RPMI7951 (cell line): ENCODE measurements around the gene ETV6. TPM values are rescaled to one million over a fixed set of nuclear protein-coding genes. Genes with fewer than 3 reads are reported as not detected.
A peak's percentile ranks its signal among the peaks of the same experiment; 100 is the strongest.
"Not testable (repeated sequence)": the region's sequence is repeated elsewhere in the genome, so short reads cannot be mapped to it uniquely, and the experiment has no call there.

Experiments used
- DNase-seq: peaks from one replicate; pipeline ENCODE4 v3.0.0-alpha.2; 2012; ENCODE audit warnings: low read depth
- total RNA-seq: library from RNA; depleted of rRNA; stranded (reverse); fragments of >200 nt; shearing (Covaris generic); gene quantifications from 2 replicates; pipeline ENCODE4 v1.2.3, GENCODE V29; 2014; rRNA removed

The ETV6 gene
- total RNA-seq = 6.4 and 7.9 TPM in 2 replicates

DNA sequence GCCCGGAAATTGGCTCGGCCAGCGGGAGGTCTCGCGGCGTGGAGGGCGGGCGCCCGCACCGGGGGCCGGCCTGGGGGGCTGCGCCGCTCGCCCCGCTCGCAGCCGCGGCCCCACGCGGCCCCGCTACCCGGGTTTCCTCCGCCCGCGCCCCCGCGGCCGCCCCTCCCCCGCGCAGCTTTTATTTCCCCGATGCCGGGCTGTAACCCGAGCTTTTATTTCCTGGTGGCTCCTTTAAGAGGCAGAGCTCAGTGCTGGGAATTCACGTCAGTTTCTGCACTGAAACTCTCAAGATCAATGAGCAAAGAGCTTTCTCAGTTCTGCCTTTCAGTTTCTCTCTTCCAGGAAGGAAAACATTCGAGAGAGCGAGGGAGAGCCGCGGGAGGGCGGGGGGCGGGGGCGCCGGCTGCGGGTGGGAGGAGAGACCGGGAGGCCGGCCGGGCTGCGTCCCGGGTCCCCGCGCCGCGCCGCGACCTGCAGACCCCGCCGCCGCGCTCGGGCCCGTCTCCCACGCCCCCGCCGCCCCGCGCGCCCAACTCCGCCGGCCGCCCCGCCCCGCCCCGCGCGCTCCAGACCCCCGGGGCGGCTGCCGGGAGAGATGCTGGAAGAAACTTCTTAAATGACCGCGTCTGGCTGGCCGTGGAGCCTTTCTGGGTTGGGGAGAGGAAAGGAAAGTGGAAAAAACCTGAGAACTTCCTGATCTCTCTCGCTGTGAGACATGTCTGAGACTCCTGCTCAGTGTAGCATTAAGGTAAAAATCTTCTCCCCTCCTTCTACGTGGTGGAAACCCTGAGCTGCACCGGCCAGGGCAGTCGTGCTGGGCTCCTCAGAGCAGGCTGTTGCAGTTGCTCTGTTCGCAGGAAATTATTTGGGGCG is at the start of gene ETV6:
Gene ETV6, plus strand, starts transcription at position 262 of the 873 bp plus-strand sequence. Its CDS starts 454 bp downstream, at position 716.
- DNase-seq = peak; percentile 91

- no peak for DNase-seq
Measured at GRCh38 chr12:11600199-11600598, 49.3 kb upstream of the ETV6 start.

GRCh38 chr12:11601647-11602046 is 47.8 kb upstream of the ETV6 start:
- DNase-seq = no peak

DNA sequence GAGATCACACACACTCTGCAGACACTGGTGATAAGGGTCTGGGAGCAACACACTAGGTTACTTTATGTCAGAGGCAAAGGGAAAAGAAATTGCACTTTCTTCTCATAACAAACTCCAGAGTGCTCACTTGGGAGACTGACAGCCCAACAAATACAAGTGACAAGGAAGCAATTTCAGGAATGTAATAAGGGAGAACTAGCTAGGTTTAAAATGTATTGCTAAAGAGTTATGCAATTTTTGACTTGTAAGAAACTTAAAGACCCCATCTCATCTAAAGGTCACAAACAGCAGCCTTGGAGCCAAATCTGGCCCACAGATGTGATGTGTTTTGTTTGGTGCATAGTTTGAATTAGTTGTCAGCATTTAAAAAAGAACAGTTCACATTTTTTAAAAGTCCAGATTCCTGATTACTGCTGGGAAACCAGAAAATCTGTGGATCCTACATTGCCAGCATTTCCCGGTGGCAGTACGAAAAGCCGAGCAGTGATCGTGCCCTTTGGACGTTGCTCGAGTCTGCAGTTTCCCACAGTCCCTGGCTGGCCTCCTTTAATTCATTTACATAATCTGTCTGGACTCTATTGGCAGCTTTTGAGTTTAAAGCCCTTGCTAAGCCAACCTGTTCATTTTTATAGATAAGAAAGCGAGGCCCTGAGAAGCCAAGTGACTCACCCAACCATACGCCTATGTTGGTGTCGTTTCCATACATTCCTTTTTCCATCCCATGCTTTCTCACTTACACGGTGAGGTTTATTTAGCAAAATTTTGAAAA is 42.0 kb upstream of the ETV6 start:
- DNase-seq = no peak

- no peak for DNase-seq
Measured at GRCh38 chr12:11609045-11609444, 40.4 kb upstream of the ETV6 start.

DNA sequence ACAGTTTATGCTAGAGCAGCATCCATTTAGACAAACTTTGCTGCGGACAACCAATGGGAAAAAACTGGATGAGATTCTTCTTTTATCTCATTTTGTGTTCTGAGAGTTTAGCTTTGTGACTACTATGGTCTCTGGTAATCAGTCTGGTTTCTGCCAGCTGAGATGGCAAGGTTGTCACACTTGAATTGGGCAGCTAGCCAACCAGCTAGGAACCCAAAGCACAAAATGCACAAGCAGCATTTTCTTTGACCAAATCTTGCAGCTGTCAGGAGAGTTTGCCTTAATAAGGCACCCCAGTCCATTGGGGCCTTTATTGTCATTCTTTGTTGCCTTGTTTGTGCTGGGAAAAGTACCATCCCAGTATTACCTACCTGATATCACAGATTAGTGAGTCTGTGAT is 34.0 kb upstream of the ETV6 start:
- no peak for DNase-seq

- no peak for DNase-seq
Measured at GRCh38 chr12:11618046-11618445, 31.4 kb upstream of the ETV6 start.

DNA sequence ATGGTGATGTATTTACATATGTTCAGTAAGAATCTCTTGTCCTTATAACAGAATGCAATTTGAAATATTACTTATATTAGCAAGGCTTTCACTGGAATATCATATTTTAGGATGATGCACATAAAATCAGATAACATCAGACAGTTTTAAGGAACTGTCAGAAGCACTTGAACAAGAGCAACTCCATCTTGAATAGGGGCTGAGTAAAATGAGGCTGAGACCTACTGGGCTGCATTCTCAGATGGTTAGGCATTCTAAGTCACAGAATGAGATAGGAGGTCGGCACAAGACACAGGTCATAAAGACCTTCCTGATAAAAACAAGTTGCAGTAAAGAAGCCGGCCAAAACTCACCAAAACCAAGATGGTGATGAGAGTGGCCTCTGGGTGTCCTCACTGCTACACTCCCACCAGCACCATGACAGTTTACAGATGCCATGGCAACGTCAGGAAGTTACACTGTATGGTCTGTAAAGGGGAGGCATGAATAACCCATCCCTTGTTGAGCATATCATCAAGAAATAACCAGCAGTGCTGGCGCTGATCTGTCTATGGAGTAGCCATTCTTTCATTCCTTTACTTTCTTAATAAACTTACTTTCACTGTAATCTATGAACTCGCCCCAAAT is 27.6 kb upstream of the ETV6 start:
- peak; percentile 65 for DNase-seq

DNA sequence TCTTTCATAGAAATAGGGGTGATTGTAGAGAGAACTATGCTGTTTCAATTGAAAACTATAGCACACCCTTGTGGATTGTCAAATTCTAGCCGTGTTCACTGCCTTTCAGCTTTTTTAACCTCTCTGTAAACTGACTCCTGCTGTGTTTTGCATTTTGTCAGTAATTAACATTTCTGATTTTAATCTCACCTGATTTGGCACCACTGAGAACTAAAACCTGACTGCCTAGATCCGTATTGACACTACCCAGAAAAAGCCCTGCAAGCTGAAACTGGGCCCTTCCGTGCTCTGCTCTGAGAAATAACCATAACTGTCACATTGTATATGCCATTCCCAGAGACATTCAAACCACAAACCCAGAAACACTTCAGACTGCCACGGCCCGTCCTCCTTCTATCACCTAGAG is 26.6 kb upstream of the ETV6 start:
- DNase-seq = no peak

DNA sequence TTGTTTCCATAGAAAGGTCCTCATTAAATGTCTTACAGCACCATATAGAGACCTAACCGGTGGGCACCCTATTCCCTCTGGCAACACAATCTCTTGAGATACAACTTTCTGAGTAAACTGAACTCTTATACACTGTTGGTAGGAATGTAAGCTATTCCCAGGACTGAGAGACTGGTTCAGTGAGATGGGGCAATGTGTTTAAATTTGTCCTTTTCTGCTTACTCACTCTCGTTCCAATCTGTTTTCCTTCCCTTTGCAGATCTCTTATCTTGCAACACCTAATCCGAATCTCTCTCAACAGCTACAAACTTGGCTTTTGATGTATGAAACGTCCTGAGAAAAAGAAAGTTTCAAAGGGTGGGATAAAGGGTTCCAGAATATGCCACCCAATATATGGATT is 26.1 kb upstream of the ETV6 start:
- no peak for DNase-seq

GRCh38 chr12:11624116-11624515 is 25.4 kb upstream of the ETV6 start:
- no peak for DNase-seq

DNA sequence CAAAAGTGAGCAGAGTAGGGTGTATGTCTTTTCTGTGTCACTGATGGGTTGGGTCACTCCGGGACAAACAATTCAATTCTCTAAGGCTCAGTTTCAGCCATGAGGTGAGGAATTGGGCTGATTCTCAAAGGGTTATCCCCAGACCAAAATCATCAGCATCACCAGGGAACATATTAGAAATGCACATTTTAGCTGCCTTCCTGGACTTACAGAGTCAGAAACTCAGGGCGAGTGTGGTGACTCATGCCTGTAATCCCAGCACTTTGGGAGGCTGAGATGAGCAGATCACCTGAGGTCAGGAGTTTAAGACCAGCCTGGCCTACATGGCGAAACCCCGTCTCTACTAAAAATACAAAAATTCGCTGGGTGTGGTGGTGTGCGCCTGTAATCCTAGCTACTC is 21.8 kb upstream of the ETV6 start:
- not testable (repeated sequence) for DNase-seq

DNA sequence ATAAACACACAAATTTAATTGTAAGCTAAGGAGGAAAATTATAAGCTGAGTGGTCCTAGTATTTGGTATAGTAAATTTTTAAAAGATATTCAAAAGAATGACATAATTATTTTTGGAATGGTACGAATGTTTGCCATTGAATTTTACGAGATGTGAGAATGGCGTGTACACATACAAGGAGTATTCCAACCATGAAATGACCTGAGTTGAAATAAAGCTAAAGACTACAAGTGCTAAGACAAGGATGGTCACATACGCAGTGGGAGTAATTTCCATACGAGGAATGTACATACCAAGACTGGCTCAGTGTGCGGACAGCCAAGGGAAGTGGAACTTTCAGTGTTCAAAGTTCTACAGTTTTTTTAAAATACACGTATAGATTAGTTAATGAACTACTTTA is 21.1 kb upstream of the ETV6 start:
- no peak for DNase-seq

DNA sequence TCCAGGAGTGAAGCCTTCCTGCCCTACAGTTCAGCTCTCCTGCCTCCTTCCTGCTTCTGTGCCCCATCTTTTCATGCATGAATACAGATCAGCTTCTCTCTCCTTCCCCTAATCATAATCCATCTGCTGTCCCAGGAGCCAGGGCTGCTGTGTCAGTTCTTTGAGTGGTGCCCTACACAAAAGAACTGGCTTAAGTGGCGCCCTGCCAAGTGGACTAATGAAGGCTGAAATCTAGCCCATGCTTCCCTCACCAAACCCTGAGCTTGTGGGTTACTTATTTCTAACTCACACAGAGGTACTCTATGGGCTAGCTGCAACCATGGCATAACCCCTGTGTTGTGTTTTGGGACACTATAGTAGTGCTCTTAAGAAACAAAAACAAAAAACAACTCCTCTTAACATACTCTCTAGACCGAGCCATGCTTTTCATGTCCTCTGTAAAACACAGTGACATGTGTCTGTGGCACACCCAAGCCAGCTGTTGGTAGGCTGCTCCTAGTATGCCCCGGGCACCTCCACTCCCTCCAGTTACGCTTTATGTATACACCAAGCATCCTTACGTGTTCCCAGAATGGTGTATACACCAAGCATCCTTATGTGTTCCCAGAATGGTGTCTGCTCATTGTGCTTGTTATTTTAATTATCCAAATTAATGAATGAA is 19.3 kb upstream of the ETV6 start:
- no peak for DNase-seq

- DNase-seq = no peak
Measured at GRCh38 chr12:11631288-11631687, 18.2 kb upstream of the ETV6 start.

GRCh38 chr12:11631881-11632280 is 17.6 kb upstream of the ETV6 start:
- DNase-seq = not testable (repeated sequence)

DNA sequence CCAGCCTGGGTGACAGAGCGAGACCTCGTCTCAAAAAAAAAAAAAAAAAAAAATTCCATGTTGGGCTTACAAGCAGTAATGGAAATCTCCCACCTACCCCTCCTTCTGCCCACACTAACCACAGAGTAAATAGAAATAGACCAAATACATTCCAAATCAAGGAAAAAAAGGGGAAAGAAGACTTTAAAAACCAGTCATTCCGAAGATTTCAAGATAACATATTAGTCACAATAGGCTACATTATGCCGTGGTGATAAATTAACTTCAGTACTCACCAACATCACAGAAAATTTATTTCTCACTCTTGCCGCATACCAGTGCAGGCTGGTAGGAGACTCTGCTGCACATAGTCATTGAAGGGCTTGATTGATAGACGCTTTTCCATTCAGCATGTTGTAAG is 15.5 kb upstream of the ETV6 start:
- peak; percentile 78 for DNase-seq

- no peak for DNase-seq
Measured at GRCh38 chr12:11635341-11635740, 14.1 kb upstream of the ETV6 start.

DNA sequence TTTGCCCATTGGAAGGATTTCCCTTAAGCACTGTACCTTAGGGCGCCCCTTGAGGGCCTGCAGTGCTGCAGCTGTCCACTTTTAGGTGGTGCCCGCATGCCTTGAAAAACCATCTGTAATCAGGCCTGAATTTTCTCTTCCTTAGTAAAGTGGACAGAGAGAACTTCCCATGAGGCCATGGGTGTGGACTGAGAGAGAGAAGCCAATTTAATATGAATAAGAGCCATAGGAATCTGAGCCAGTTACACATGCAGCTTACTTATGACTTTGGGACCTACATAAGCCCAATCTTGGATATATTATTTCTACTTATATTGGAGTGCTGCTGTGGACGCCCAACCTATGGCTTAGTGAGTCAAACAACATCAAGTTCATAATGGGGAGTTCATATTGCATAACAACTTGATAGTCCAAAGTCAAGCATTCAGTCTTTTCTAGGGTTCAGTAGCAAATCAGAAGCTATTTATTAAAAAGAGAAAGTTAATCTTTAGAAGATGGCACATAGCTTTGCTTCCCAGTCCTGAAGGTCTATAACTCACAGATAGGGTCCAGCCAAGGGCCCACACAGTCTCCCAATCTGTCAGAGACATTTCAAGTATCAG is 11.1 kb upstream of the ETV6 start:
- no peak for DNase-seq

- no peak for DNase-seq
Measured at GRCh38 chr12:11639454-11639853, 10.0 kb upstream of the ETV6 start.

GRCh38 chr12:11641522-11641921 is 8.0 kb upstream of the ETV6 start:
- DNase-seq = no peak

DNA sequence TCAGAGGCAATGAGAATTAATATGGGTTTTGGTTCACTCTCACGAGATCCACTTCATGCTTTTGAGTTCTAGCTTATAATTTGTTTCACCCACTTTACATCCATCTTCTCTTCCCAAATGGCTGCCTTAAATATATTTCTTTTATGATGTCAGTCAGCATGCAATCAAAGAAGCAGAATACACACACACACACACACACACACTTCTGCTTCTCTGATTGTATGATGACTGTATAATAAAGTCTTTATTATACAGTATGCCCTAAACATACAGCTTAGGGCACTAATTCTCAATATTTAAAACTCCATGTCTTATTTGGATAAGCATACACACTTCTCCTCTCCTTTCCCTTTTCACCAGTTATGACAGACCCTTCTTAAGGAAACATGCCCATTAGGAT is 6.7 kb upstream of the ETV6 start:
- no peak for DNase-seq
